Measurements from ENCODE around the gene FTO.

Gene FTO

GRCh38 chr16:54193665-54194333, 489.8 kb downstream of the FTO start:
- no peak overlapping the region for H3K27ac Mint-ChIP-seq

GRCh38 chr16:54194334-54194743, 490.4 kb downstream of the FTO start:
- H3K27me3 Mint-ChIP-seq, result peaks cover 10% of the 10 kb centered on the region
- no peaks in the 10 kb centered on the region for H3K36me3 Mint-ChIP-seq
- ATAC-seq, result no peak
- H3K9me3 Mint-ChIP-seq, result peaks cover 18% of the 10 kb centered on the region
- H3K4me1 Mint-ChIP-seq, result no peaks in the 10 kb centered on the region
- no peak overlapping the region for H3K27ac Mint-ChIP-seq
- H3K4me3 Mint-ChIP-seq, result no peak overlapping the region

More at GRCh38 chr16:54193665-54194333, 489.8 kb downstream of the FTO start:
- peaks cover 18% of the 10 kb centered on the region for H3K9me3 Mint-ChIP-seq
- peaks cover 10% of the 10 kb centered on the region for H3K27me3 Mint-ChIP-seq
- no peak for ATAC-seq
- H3K36me3 Mint-ChIP-seq, result no peaks in the 10 kb centered on the region
- H3K4me3 Mint-ChIP-seq, result no peak overlapping the region
- no peaks in the 10 kb centered on the region for H3K4me1 Mint-ChIP-seq

- H3K27ac Mint-ChIP-seq, result no peak overlapping the region
- no peak for ATAC-seq
- no peak overlapping the region for H3K4me3 Mint-ChIP-seq
- H3K9me3 Mint-ChIP-seq, result peaks cover 7% of the 10 kb centered on the region
- peaks cover 9% of the 10 kb centered on the region for H3K27me3 Mint-ChIP-seq
- no peaks in the 10 kb centered on the region for H3K4me1 Mint-ChIP-seq
- H3K36me3 Mint-ChIP-seq, result no peaks in the 10 kb centered on the region
These were observed 493.8 kb downstream of the FTO start for GRCh38 chr16:54197758-54198157.

- Mint-ChIP-seq H3K27ac (no peak overlapping the region), H3K4me1 (no peaks in the 10 kb centered on the region), H3K36me3 (no peaks in the 10 kb centered on the region), H3K4me3 (no peak overlapping the region), H3K9me3 (peaks cover 6% of the 10 kb centered on the region), H3K27me3 (peaks cover 10% of the 10 kb centered on the region)
- no peak for ATAC-seq
These were observed 495.7 kb downstream of the FTO start for GRCh38 chr16:54199487-54200160.

- H3K9me3 Mint-ChIP-seq, result peaks cover 4% of the 10 kb centered on the region
- no peak overlapping the region for H3K4me3 Mint-ChIP-seq
- no peak overlapping the region for H3K27ac Mint-ChIP-seq
- no peaks in the 10 kb centered on the region for H3K36me3 Mint-ChIP-seq
- H3K27me3 Mint-ChIP-seq, result peaks cover 10% of the 10 kb centered on the region
- ATAC-seq, result no peak
- H3K4me1 Mint-ChIP-seq, result no peaks in the 10 kb centered on the region
These were observed 496.2 kb downstream of the FTO start for GRCh38 chr16:54200161-54200534.

- Mint-ChIP-seq H3K36me3 (no peaks in the 10 kb centered on the region), H3K9me3 (peaks cover 4% of the 10 kb centered on the region), H3K27ac (no peak overlapping the region), H3K27me3 (peaks cover 10% of the 10 kb centered on the region), H3K4me1 (no peaks in the 10 kb centered on the region), H3K4me3 (no peak overlapping the region)
- no peak for ATAC-seq
These were observed 496.8 kb downstream of the FTO start for GRCh38 chr16:54200720-54201119.

GRCh38 chr16:54201200-54201599, 497.2 kb downstream of the FTO start:
- Mint-ChIP-seq H3K9me3 (peaks cover 4% of the 10 kb centered on the region), H3K27me3 (peaks cover 10% of the 10 kb centered on the region), H3K4me3 (no peak overlapping the region), H3K27ac (no peak overlapping the region), H3K4me1 (no peaks in the 10 kb centered on the region), H3K36me3 (no peaks in the 10 kb centered on the region)
- no peak for ATAC-seq

Measured in stimulated activated memory B cell treated with anti-CD40 and anti-IgM and Interleukin-4, amounts not matched to agents 10 μg/mL and 1 μg/mL and 100 μg/mL, for 72 hours (primary cell).